Testis (tissue), 3 donors: ENCODE results near the gene NLGN2. TPM values are rescaled to one million over a fixed set of nuclear protein-coding genes. Genes with fewer than 3 reads are reported as not detected.

Experiments used
- DNase-seq: peaks from one replicate; pipeline ENCODE4 v3.0.0-alpha.2; 2019
- H3K27ac ChIP-seq, 2 donors: fragments of 200-600 bp; sonication (generic); one replicate each; pipeline ENCODE4 v1.5.1; 2019
- H3K27me3 ChIP-seq: fragments of 200-600 bp; sonication (generic); one replicate; pipeline ENCODE4 v1.5.1; 2019
- H3K36me3 ChIP-seq: fragments of 200-600 bp; sonication (generic); one replicate; pipeline ENCODE4 v1.5.1; 2017; ENCODE audit warnings: low read depth; ENCODE audit errors: missing control alignments
- H3K4me1 ChIP-seq: fragments of 200-600 bp; sonication (generic); one replicate; pipeline ENCODE4 v1.5.1; 2019
- H3K4me3 ChIP-seq, 2 donors: fragments of 200-600 bp; sonication (generic); one replicate each; pipeline ENCODE4 v1.5.1; 2017 to 2019
- H3K9me3 ChIP-seq: fragments of 200-600 bp; sonication (generic); one replicate; pipeline ENCODE4 v1.5.1; 2017
- POLR2A ChIP-seq: fragments of 450-650 bp; IDR thresholded peaks from one replicate; pipeline ENCODE4 v1.6.1; 2017; ENCODE audit warnings: antibody characterized with exemption, mild to moderate bottlenecking, moderate library complexity
- WGBS, 2 donors: methylation state at CpG; one replicate each; pipeline ENCODE4 v1.1.5; 2018; 5-methylcytosine and 5-hydroxymethylcytosine counted together
- intact Hi-C: fragments of 100-400 bp; cut with DNase I; formaldehyde crosslinking; loops from one replicate; pipeline ENCODE4 v1.15.1; 2023; ENCODE audit warnings: low total_unique reads
- polyA plus RNA-seq: library from polyadenylated mRNA; stranded (reverse); fragments of 350-450 nt; fragmentation: Illumina TruSeq; extraction: RNeasy Lipid Tissue Mini Kit (QIAGEN cat#74804); gene quantifications from one replicate; pipeline ENCODE4 v1.2.3, GENCODE V29; 2014; ENCODE audit warnings: low read depth, low replicate concordance; ENCODE audit not compliant: insufficient read depth
- total RNA-seq, 2 donors: library from RNA; depleted of rRNA; stranded (reverse); fragments of >200 nt; gene quantifications; one replicate each; pipeline ENCODE4 v1.2.3, GENCODE V29; 2016
- TF ChIP-seq, protein P1 (sequence below), 3 experiments: fragments of 450-650 bp in 2 of 3; fragments of 200-600 bp in 1 of 3; sonication (generic) in 1 of 3; IDR thresholded peaks; one replicate each; pipeline ENCODE4 v1.5.1; 2016 to 2019; ENCODE audit warnings: antibody characterized with exemption in 3 of 3, mild to moderate bottlenecking in 2 of 3, moderate library complexity in 1 of 3

NLGN2 gene
- total and polyA plus RNA-seq, 3 donors from 2014 or later = 8.4 to 10.7 (median 9.9) TPM

GRCh38 chr17:7403977-7404736 lies 3.5 kb upstream of the NLGN2 start, which contains the start of gene TMEM256:
Gene TMEM256, minus strand, starts transcription at chr17:7404097. Its CDS starts 13 bp downstream, at chr17:7404084.
- Histone ChIP-seq H3K4me3 (peak within 1 kb of the TSS; percentile 71 to 72), H3K27me3 (no peaks in the 10 kb centered on the region), H3K27ac (peak within 1 kb of the TSS; percentile 93 to 95), H3K4me1 (peaks cover 17% of the 10 kb centered on the region), H3K9me3 (no peaks in the 10 kb centered on the region), H3K36me3 (no peaks in the 10 kb centered on the region)
- DNase-seq = peak; percentile 100
- TF ChIP-seq POLR2A = peak; percentile 99
- TF ChIP-seq, protein P1, sequence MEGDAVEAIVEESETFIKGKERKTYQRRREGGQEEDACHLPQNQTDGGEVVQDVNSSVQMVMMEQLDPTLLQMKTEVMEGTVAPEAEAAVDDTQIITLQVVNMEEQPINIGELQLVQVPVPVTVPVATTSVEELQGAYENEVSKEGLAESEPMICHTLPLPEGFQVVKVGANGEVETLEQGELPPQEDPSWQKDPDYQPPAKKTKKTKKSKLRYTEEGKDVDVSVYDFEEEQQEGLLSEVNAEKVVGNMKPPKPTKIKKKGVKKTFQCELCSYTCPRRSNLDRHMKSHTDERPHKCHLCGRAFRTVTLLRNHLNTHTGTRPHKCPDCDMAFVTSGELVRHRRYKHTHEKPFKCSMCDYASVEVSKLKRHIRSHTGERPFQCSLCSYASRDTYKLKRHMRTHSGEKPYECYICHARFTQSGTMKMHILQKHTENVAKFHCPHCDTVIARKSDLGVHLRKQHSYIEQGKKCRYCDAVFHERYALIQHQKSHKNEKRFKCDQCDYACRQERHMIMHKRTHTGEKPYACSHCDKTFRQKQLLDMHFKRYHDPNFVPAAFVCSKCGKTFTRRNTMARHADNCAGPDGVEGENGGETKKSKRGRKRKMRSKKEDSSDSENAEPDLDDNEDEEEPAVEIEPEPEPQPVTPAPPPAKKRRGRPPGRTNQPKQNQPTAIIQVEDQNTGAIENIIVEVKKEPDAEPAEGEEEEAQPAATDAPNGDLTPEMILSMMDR (IDR thresholded peaks at IDR 0.05) = peak in 1 of 3 experiments; percentile 24
- WGBS, 2 donors = 0% methylated on average over 18 to 44 of the region's 49 CpGs
- intact Hi-C loops = no loop called here

GRCh38 chr17:7404737-7405349 lies 2.8 kb upstream of the NLGN2 start:
- Histone ChIP-seq H3K36me3 (no peaks in the 10 kb centered on the region), H3K27ac (peak overlapping the region; percentile 93 to 95), H3K4me1 (peaks cover 17% of the 10 kb centered on the region), H3K27me3 (no peaks in the 10 kb centered on the region), H3K4me3 (peak overlapping the region; percentile 71 to 72), H3K9me3 (no peaks in the 10 kb centered on the region)
- intact Hi-C loops = no loop called here
- TF ChIP-seq, protein P1 (IDR thresholded peaks at IDR 0.05) = no peak
- TF ChIP-seq POLR2A = no peak
- WGBS, 2 donors = 1 to 7% methylated on average over 8 to 54 of the region's 65 CpGs
- DNase-seq = peak; percentile 57

- DNase-seq = no peak
- 4 to 9% methylated on average over 20 to 22 of the region's 38 CpGs for WGBS, 2 donors
Observed at GRCh38 chr17:7405350-7406234, 2.1 kb upstream of the NLGN2 start.

GRCh38 chr17:7406235-7406825 lies 1.3 kb upstream of the NLGN2 start:
- Histone ChIP-seq H3K9me3 (no peaks in the 10 kb centered on the region), H3K4me1 (peaks cover 17% of the 10 kb centered on the region), H3K4me3 (no peak overlapping the region), H3K27ac (peak overlapping the region in 1 of 2 donors; percentile 95), H3K27me3 (no peaks in the 10 kb centered on the region), H3K36me3 (no peaks in the 10 kb centered on the region)
- WGBS, 2 donors = 55 to 56% methylated on average over 3 to 12 of the region's 12 CpGs
- intact Hi-C loops = no loop called here
- TF ChIP-seq POLR2A = no peak
- TF ChIP-seq, protein P1 (IDR thresholded peaks at IDR 0.05) = no peak
- DNase-seq = no peak

More at GRCh38 chr17:7405350-7406234, 2.1 kb upstream of the NLGN2 start:
- Histone ChIP-seq H3K4me3 (peak overlapping the region; percentile 71 to 72), H3K4me1 (peaks cover 17% of the 10 kb centered on the region), H3K27me3 (no peaks in the 10 kb centered on the region), H3K27ac (peak overlapping the region; percentile 93 to 95), H3K9me3 (no peaks in the 10 kb centered on the region), H3K36me3 (no peaks in the 10 kb centered on the region)
- intact Hi-C loops = no loop called here
- TF ChIP-seq, protein P1 (IDR thresholded peaks at IDR 0.05) = no peak
- no peak for TF ChIP-seq POLR2A
